Progenitor cell of endocrine pancreas (in vitro differentiated cells): ENCODE data around the gene MED25. TPM values are rescaled to one million over a fixed set of nuclear protein-coding genes. Genes with fewer than 3 reads are reported as not detected.

ENCODE experiments used
- DNase-seq: peaks from one replicate; pipeline ENCODE4 v3.0.0; 2021; ENCODE audit warnings: low spot score; ENCODE audit not compliant: unreplicated experiment
- H3K27ac Mint-ChIP-seq: 2 replicates; pipeline ENCODE4 v1.8.0; 2021; ENCODE audit warnings: mild to moderate bottlenecking, moderate library complexity, mixed read lengths
- H3K27me3 Mint-ChIP-seq: 2 replicates; pipeline ENCODE4 v1.8.0; 2021; ENCODE audit warnings: mixed read lengths
- H3K36me3 Mint-ChIP-seq: 2 replicates; pipeline ENCODE4 v1.8.0; 2022; ENCODE audit warnings: mixed read lengths; ENCODE audit not compliant: insufficient read depth
- H3K4me1 Mint-ChIP-seq: 2 replicates; pipeline ENCODE4 v1.8.0; 2021; ENCODE audit warnings: low read depth, mixed read lengths
- H3K4me3 Mint-ChIP-seq: 2 replicates; pipeline ENCODE4 v1.8.0; 2021; ENCODE audit warnings: low read depth, mild to moderate bottlenecking, moderate library complexity, mixed read lengths
- H3K9me3 Mint-ChIP-seq: 2 replicates; pipeline ENCODE4 v1.8.0; 2021; ENCODE audit warnings: low read depth, mixed read lengths
- total RNA-seq: library from RNA; stranded (reverse); gene quantifications from 2 replicates; pipeline ENCODE4 v1.2.1, GENCODE V29; 2021
- TF ChIP-seq, protein P1 (sequence below): fragments of 200-600 bp; sonication (generic); IDR thresholded peaks from one replicate; pipeline ENCODE4 v1.5.0; 2021; ENCODE audit warnings: antibody characterized with exemption, mild to moderate bottlenecking; ENCODE audit not compliant: unreplicated experiment

MED25 gene
- total RNA-seq, 1 donor from 2014 or later = 136 TPM

- H3K9me3 Mint-ChIP-seq = no peaks in the 10 kb centered on the region
- H3K4me3 Mint-ChIP-seq = no peak overlapping the region
- peaks cover 9% of the 10 kb centered on the region for H3K36me3 Mint-ChIP-seq
- no peaks in the 10 kb centered on the region for H3K27me3 Mint-ChIP-seq
- no peak overlapping the region for H3K27ac Mint-ChIP-seq
- peaks cover 14% of the 10 kb centered on the region for H3K4me1 Mint-ChIP-seq
- DNase-seq = peak; percentile 95
- TF ChIP-seq, protein P1, sequence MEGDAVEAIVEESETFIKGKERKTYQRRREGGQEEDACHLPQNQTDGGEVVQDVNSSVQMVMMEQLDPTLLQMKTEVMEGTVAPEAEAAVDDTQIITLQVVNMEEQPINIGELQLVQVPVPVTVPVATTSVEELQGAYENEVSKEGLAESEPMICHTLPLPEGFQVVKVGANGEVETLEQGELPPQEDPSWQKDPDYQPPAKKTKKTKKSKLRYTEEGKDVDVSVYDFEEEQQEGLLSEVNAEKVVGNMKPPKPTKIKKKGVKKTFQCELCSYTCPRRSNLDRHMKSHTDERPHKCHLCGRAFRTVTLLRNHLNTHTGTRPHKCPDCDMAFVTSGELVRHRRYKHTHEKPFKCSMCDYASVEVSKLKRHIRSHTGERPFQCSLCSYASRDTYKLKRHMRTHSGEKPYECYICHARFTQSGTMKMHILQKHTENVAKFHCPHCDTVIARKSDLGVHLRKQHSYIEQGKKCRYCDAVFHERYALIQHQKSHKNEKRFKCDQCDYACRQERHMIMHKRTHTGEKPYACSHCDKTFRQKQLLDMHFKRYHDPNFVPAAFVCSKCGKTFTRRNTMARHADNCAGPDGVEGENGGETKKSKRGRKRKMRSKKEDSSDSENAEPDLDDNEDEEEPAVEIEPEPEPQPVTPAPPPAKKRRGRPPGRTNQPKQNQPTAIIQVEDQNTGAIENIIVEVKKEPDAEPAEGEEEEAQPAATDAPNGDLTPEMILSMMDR = no peak
Measured at GRCh38 chr19:49876422-49877019, 58.4 kb downstream of the MED25 start.

DNA sequence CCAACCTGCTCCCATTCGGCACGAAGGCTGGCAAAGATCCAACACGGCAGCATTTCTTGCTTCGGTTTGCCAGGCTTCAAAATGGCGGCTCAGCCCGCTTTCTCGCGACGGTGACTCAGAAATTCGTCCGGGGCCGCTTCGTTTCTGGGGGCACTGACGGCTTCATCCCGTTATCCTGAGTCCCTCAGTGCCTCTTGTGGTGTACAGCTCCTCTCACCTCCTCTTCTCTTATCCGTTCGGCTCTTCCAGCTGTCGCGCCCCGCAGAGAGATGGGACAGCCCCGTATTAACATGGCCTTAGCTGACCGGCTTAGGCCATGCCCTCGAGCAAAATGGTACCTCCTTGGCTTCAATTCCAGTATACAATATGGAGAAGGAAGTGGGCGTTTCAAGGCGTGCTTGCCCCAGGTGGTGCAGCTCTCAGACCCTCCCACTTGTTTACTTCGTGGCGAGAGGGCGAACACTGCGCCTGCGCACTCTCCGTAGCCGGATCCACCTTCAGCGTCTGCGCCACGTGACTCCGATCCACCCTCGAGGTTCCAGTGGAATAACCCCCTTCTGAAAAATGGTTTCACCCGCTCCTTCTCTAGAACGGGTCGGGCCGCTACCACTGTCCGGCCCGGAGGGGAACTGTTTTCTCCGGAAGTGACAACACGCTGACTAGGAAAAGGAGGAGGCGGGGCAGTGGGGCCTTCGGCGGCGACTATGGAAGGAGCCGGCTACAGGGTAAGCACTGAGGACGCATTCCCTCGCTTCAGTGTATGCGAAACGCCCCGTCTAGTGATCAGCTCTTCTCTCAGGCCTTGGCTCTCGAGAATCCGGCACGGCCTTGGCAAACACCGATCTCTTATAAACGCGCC is 59.2 kb downstream of the MED25 start, which contains the start of the genes AKT1S1 and TBC1D17:
Gene AKT1S1, minus strand, starts transcription at position 336 of the 859 bp plus-strand sequence. CDS start 4,060 bp downstream, outside the sequence.
Gene TBC1D17, plus strand, starts transcription at position 683 of the 859 bp plus-strand sequence. Its CDS starts 22 bp downstream, at position 705.
- H3K36me3 Mint-ChIP-seq = peaks cover 12% of the 10 kb centered on the region
- H3K27me3 Mint-ChIP-seq = no peaks in the 10 kb centered on the region
- H3K27ac Mint-ChIP-seq = no peak within 1 kb of the TSS

GRCh38 chr19:49877879-49878743 is 60.0 kb downstream of the MED25 start:
- no peaks in the 10 kb centered on the region for H3K27me3 Mint-ChIP-seq
- DNase-seq = peak; percentile 97
- H3K4me1 Mint-ChIP-seq = peaks cover 12% of the 10 kb centered on the region
- TF ChIP-seq, protein P1 = no peak
- H3K27ac Mint-ChIP-seq = no peak overlapping the region
- H3K36me3 Mint-ChIP-seq = peaks cover 17% of the 10 kb centered on the region
- H3K4me3 Mint-ChIP-seq = no peak overlapping the region
- H3K9me3 Mint-ChIP-seq = no peaks in the 10 kb centered on the region

More for the DNA sequence above, 59.2 kb downstream of the MED25 start, which contains the start of the genes AKT1S1 and TBC1D17:
- Mint-ChIP-seq H3K4me1 (peaks cover 12% of the 10 kb centered on the region), H3K4me3 (no peak within 1 kb of the TSS), H3K9me3 (no peaks in the 10 kb centered on the region)
- peak; percentile 97 for DNase-seq
- TF ChIP-seq, protein P1 = no peak

GRCh38 chr19:49878744-49879070 is 60.6 kb downstream of the MED25 start:
- H3K27ac Mint-ChIP-seq = peak overlapping the region; percentile 33
- DNase-seq = no peak
- H3K4me1 Mint-ChIP-seq = peaks cover 12% of the 10 kb centered on the region
- TF ChIP-seq, protein P1 = no peak
- H3K27me3 Mint-ChIP-seq = no peaks in the 10 kb centered on the region
- H3K36me3 Mint-ChIP-seq = peaks cover 22% of the 10 kb centered on the region
- no peaks in the 10 kb centered on the region for H3K9me3 Mint-ChIP-seq
- no peak overlapping the region for H3K4me3 Mint-ChIP-seq
